GM21423 (cell line): ENCODE results near the gene LRRC58.
"Not testable (repeated sequence)": the region's sequence is repeated elsewhere in the genome, so short reads cannot be mapped to it uniquely, and the experiment has no call there.

Experiments
- ATAC-seq: cut with Tn5 transposase; IDR thresholded peaks from one replicate; pipeline ENCODE4 v1.9.1; 2021; ENCODE audit warnings: mild to moderate bottlenecking, moderate library complexity; ENCODE audit not compliant: unreplicated experiment

Gene LRRC58

DNA sequence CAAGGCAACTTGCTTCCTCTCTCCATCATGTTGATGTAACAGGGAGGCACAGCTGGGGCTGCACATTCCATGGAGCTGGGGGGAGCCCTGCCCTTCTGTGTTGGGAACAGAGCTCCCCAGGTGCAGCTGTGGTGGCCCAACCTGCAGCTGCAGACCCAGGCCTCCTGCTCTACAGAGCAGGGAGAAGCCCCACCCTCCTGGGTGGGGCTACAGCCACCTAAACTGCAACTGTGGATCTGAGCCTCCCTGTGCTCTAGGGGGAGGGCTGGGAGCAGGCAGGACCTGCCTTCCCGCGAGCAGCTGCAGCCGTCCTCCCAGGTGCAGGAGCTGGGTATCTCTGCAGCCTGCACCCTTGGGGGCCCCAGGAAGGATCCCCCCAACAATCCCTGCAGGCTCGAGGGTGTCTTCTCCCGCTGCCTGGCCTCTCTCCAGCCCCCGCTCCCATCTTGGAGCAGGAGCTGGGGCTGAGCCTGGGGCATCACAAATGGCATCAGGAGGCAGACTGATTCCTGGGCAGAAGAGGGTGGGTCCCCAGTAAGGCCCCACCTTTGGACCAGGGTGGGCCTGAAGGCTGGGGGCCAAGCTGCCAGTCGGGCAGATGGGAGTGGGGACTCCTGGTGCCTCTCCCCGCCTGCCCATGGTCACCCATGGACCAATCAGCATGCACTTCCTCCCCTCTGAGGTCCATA lies 7.4 kb downstream of the LRRC58 start:
- ATAC-seq, result no peak

- no peak for ATAC-seq
Measured at GRCh38 chr3:120339362-120339761, 9.8 kb downstream of the LRRC58 start.

DNA sequence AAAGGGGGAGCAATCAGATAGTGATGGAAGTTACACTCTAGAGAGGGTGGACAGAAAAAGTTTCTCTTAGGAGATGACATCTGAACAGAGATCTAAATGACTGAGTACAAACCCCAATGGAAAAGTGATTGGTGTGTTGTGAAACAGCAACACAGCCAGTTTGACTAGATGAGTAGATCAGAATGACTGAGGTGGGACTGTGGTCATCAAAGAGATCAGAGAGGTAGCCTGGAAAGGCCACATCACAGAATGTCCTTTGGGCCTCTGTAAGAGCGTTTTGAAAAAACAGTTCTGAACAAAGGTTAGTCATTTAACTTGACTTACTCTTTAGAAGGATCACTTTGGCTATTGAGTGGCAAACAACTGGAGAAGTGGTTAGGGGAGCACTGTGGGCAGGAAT lies 10.6 kb downstream of the LRRC58 start:
- no peak for ATAC-seq

DNA sequence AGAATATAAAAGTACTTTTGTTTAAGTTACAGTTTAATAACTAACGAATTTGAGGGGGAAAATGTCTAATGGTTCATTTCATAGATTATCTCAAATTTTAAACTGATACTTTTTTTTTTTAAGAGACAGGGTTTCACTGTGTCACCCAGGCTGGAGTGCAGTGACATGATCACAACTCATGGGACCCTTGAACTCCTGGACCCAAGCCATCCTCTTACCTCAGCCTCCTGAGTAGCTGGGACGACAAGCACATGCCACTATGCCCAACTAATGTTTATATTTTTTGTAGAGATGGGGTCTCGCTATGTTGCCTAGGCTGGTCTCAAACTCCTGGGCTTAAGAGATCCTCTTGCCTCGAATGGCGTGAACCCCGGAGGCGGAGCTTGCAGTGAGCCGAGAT lies 16.5 kb downstream of the LRRC58 start:
- ATAC-seq, result no peak

DNA sequence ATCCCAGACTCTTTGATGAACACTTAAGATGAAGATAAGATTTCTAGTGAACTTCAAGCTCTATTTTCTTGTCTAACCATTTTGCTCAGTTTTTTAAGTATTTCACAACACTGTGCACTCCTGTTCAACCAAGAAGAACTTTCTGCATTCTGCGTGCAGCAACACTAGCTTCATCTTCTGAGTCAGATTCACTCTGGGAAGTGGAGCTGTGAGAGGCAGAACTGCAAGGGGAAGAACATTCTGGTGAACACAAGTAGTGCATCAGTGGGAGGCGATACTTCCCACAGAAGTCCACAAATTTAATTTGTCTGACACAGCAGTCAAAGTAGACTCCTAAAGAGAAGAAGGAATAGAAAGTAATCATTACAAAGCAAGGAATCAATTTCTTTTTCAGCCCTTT lies 18.1 kb downstream of the LRRC58 start:
- no peak for ATAC-seq

DNA sequence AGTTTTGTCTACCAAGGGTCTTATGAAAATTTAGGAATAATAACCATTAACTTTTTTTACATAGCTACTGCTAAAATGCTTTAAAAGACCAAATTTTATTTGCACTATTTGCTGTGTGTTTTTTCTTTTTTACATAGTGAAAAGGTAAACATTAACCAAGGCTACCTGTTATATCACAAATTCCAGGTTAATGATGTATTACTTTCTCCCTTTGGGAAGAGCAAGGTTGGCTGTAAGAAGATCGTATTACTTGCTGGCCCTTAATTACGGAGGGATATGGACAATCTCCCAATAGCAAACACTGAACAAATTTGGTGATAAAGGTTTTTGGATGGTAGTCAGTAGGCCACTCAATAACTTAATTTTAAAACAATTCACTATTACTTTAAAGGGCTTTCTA lies 22.4 kb downstream of the LRRC58 start:
- ATAC-seq, result no peak

GRCh38 chr3:120324190-120324589 lies 25.0 kb downstream of the LRRC58 start:
- ATAC-seq, result no peak

DNA sequence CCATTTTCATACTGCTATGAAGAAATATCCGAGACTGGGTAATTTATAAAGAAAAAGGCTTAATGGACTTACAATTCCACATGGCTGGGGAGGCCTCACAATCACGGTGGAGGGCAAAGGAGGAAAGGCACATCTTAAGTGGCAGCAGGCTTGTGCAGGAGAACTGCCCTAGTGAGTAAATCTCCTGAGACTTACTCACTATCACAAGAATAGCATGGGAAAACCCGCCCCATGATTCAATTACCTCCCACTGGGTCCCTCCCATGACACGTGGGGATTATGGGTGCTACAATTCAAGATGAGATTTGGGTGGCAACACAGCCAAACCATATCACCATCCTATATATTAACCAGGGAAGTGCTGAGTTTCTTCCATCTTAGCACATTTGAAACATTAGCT lies 25.4 kb downstream of the LRRC58 start:
- ATAC-seq, result not testable (repeated sequence)

DNA sequence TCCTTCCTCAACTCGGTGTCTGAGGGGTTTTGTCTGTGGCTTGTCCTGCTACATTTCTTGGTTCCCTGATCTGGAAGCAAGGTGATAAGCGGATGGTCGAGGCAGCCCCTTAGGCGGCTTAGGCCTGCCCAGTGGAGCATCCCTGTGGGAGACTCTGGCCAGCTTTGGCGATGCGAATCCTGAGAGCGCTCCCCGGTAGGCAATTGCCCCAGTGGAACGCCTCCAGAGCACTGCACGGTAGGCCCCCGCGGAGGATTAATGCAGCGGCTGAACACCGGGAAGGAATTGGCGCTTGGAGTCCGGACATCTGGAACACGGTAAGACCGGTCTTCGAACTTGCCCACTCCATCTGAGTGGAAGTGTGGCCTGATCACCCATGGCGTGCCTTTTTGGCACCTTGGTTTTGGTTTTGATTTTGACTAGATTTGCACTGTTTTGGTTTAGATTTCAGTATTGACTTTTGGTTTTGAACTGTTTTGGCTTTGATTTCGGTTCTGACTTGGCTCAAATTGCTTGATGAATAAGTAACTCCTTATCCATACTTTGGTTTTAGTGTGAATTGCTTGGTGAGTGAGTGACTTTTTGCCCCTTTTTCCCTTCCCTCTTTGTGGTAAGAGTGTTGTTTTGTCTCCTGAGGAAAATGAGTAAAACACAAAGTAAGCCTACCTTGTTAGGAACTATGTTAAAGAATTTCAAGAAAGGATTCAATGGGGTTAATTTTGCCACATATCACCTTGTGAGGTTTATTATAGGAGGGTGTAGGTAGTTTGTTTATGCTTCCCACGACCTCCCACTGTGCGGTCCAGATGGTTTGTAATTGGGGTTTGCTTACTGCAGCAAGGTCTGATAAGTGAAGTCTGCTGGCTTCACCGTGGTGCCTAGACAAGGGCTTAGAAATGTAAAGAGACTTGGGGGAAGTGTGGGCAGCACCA lies 37.0 kb downstream of the LRRC58 start:
- ATAC-seq, result no peak

GRCh38 chr3:120306519-120307455 lies 42.4 kb downstream of the LRRC58 start:
- no peak for ATAC-seq

GRCh38 chr3:120304616-120305015 lies 44.5 kb downstream of the LRRC58 start:
- no peak for ATAC-seq

DNA sequence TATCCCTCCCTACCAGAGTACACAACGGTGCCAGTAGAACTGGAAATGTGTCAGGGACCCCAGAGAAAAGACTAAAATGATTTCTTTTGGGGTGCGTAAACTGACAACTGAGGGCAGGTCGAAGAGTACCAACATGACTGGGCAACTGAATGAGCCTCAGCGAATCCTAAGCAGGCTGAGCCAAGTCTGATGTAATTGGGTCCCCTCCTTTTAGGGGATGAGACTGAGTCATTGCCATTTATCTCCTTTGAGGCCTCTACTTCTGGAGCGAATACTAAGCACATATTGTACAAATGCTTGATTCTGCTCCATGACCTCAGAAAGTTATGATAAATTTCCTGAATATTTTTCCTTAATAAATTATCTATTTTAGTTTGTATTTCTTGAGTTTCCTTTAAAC lies 46.8 kb downstream of the LRRC58 start:
- ATAC-seq, result no peak

- no peak for ATAC-seq
Measured at GRCh38 chr3:120300971-120301370, 48.2 kb downstream of the LRRC58 start.

- no peak for ATAC-seq
Measured at GRCh38 chr3:120299403-120299802, 49.8 kb downstream of the LRRC58 start.

GRCh38 chr3:120298996-120299395 lies 50.2 kb downstream of the LRRC58 start:
- ATAC-seq, result no peak

- ATAC-seq, result not testable (repeated sequence)
Measured at GRCh38 chr3:120291552-120291951, 57.6 kb downstream of the LRRC58 start.

GRCh38 chr3:120289636-120290035 lies 59.5 kb downstream of the LRRC58 start:
- no peak for ATAC-seq

- ATAC-seq, result no peak
Measured at GRCh38 chr3:120286465-120286864, 62.7 kb downstream of the LRRC58 start.

- no peak for ATAC-seq
Measured at GRCh38 chr3:120285508-120285841, 63.7 kb downstream of the LRRC58 start.

DNA sequence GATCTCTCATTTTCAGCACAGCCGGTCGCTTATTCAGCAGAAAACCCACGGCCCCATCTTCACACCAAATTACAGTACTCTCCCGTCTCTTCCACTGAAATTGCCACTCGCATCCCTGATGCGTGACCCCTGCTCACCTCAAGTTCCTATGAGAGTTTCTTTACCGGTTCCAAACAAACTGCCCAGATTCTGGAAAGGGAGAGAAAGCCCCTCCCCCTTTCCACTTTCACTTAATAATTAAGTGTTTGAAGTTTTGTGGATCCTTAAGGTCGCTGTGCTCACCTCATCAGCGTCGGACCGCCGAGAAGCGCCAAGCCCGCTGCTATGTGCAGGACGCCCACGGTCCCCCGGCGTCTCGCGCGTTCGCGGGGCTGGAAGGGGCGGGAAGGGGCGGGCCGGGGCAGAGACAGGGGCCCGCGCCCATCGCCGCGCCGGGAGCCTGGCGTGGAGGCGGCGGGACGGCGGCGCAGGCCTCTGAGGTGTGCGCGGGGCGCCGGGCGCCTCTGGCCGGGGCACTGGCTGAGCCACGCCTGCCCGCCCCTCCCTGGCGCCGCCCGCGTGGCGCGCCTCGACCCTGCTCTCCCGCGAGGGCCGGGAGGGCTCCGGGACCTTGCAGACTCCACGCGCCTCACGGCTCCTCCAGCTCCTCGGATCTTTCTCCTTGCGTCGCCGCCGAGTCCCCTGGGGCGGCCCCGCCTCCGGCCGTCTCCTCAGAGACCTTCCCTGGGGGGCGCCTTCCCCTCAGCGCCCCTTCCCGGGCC lies 64.2 kb downstream of the LRRC58 start, which contains the start of gene GPR156:
GPR156 (minus strand) TSS at position 476 of the 761 bp plus-strand sequence. CDS start 41,124 bp downstream, outside the sequence.
- no peak for ATAC-seq
